Right lobe of liver (tissue), 4 donors: ENCODE data around the gene PLEKHM2.

ENCODE experiments used
- CTCF ChIP-seq, 4 donors: fragments of 200-600 bp in 3 of 4; fragments of 450-650 bp in 1 of 4; IDR thresholded peaks; one replicate each; pipeline versions ENCODE4 v1.5.1 to v1.8.0; 2016 to 2022; ENCODE audit warnings: antibody characterized with exemption in 4 of 4, mild to moderate bottlenecking in 2 of 4
- POLR2A ChIP-seq: fragments of 450-650 bp; IDR thresholded peaks from one replicate; pipeline ENCODE4 v1.6.1; 2017; ENCODE audit warnings: antibody characterized with exemption, mild to moderate bottlenecking
- donor health status: DM: no; HTN: no; CAD: no.
- donor health status: DM: no; HTN: no; CAD: no.
- donor health status: DM: no; HTN: yes; CAD: no.

- TF ChIP-seq CTCF (IDR thresholded peaks at IDR 0.05) (no peak), POLR2A (no peak)
These were observed 17.7 kb downstream of the PLEKHM2 start for GRCh38 chr1:15701784-15702183.
